ENCODE measurements around the gene POLA1.
A peak's percentile ranks its signal among the peaks of the same experiment; 100 is the strongest.

POLA1 gene

GRCh38 chrX:24694825-24695224 is 1.1 kb downstream of the POLA1 start:
- Histone ChIP-seq H3K9me3 (ENCODE audit: control insufficient read depth in 1 of 2, low read length in 2 of 2) (no peaks in the 10 kb centered on the region), H3K4me1 (ENCODE audit: control insufficient read depth in 1 of 2, insufficient read depth in 2 of 2, low read length in 2 of 2) (peaks cover 3 to 12% of the 10 kb centered on the region in 2 donors), H3K36me3 (ENCODE audit: control insufficient read depth in 1 of 2, insufficient read depth in 2 of 2, low read length in 2 of 2) (peaks cover 2% of the 10 kb centered on the region in 2 donors), H3K4me3 (ENCODE audit: low read depth in 1 of 2, low read length in 2 of 2) (peak overlapping the region; percentile 75 to 79), H3K9ac (ENCODE audit: low read depth in 1 of 2, low read length in 2 of 2) (peak overlapping the region in 1 of 2 donors; percentile 70), H3K27me3 (ENCODE audit: control insufficient read depth in 1 of 2, insufficient read depth in 2 of 2, low read length in 2 of 2) (no peaks in the 10 kb centered on the region), H3K27ac (ENCODE audit: low read depth, low read length) (no peak overlapping the region)

- Histone ChIP-seq H3K36me3 (ENCODE audit: control insufficient read depth in 1 of 2, insufficient read depth in 2 of 2, low read length in 2 of 2) (peaks cover 4% of the 10 kb centered on the region in 2 donors), H3K27me3 (ENCODE audit: control insufficient read depth in 1 of 2, insufficient read depth in 2 of 2, low read length in 2 of 2) (no peaks in the 10 kb centered on the region), H3K4me3 (ENCODE audit: low read depth in 1 of 2, low read length in 2 of 2) (no peak overlapping the region), H3K9me3 (ENCODE audit: control insufficient read depth in 1 of 2, low read length in 2 of 2) (no peaks in the 10 kb centered on the region), H3K9ac (ENCODE audit: low read depth in 1 of 2, low read length in 2 of 2) (no peak overlapping the region), H3K27ac (ENCODE audit: low read depth, low read length) (no peak overlapping the region), H3K4me1 (ENCODE audit: control insufficient read depth in 1 of 2, insufficient read depth in 2 of 2, low read length in 2 of 2) (peaks cover 3 to 12% of the 10 kb centered on the region in 2 donors)
These were observed 2.6 kb downstream of the POLA1 start for GRCh38 chrX:24696294-24696693.

GRCh38 chrX:24702362-24703184 is 8.9 kb downstream of the POLA1 start:
- H3K9me3 ChIP-seq (ENCODE audit: control insufficient read depth in 1 of 2, low read length in 2 of 2) = no peaks in the 10 kb centered on the region
- no peak overlapping the region for H3K4me3 ChIP-seq (ENCODE audit: low read depth in 1 of 2, low read length in 2 of 2)
- no peak overlapping the region for H3K9ac ChIP-seq (ENCODE audit: low read depth in 1 of 2, low read length in 2 of 2)
- H3K4me1 ChIP-seq (ENCODE audit: control insufficient read depth in 1 of 2, insufficient read depth in 2 of 2, low read length in 2 of 2) = no peaks in the 10 kb centered on the region
- no peak overlapping the region for H3K27ac ChIP-seq (ENCODE audit: low read depth, low read length)
- peaks cover 4 to 17% of the 10 kb centered on the region in 2 donors for H3K36me3 ChIP-seq (ENCODE audit: control insufficient read depth in 1 of 2, insufficient read depth in 2 of 2, low read length in 2 of 2)
- no peaks in the 10 kb centered on the region for H3K27me3 ChIP-seq (ENCODE audit: control insufficient read depth in 1 of 2, insufficient read depth in 2 of 2, low read length in 2 of 2)

GRCh38 chrX:24703185-24703494 is 9.4 kb downstream of the POLA1 start:
- peaks cover 4 to 17% of the 10 kb centered on the region in 2 donors for H3K36me3 ChIP-seq (ENCODE audit: control insufficient read depth in 1 of 2, insufficient read depth in 2 of 2, low read length in 2 of 2)
- H3K27ac ChIP-seq (ENCODE audit: low read depth, low read length) = no peak overlapping the region
- H3K9ac ChIP-seq (ENCODE audit: low read depth in 1 of 2, low read length in 2 of 2) = no peak overlapping the region
- no peaks in the 10 kb centered on the region for H3K4me1 ChIP-seq (ENCODE audit: control insufficient read depth in 1 of 2, insufficient read depth in 2 of 2, low read length in 2 of 2)
- no peaks in the 10 kb centered on the region for H3K9me3 ChIP-seq (ENCODE audit: control insufficient read depth in 1 of 2, low read length in 2 of 2)
- no peaks in the 10 kb centered on the region for H3K27me3 ChIP-seq (ENCODE audit: control insufficient read depth in 1 of 2, insufficient read depth in 2 of 2, low read length in 2 of 2)
- no peak overlapping the region for H3K4me3 ChIP-seq (ENCODE audit: low read depth in 1 of 2, low read length in 2 of 2)

GRCh38 chrX:24718771-24719170 is 25.1 kb downstream of the POLA1 start:
- Histone ChIP-seq H3K36me3 (ENCODE audit: control insufficient read depth in 1 of 2, insufficient read depth in 2 of 2, low read length in 2 of 2) (peaks cover 0 to 23% of the 10 kb centered on the region in 2 donors), H3K9me3 (ENCODE audit: control insufficient read depth in 1 of 2, low read length in 2 of 2) (no peaks in the 10 kb centered on the region)

GRCh38 chrX:24720036-24720435 is 26.3 kb downstream of the POLA1 start:
- no peaks in the 10 kb centered on the region for H3K9me3 ChIP-seq (ENCODE audit: control insufficient read depth in 1 of 2, low read length in 2 of 2)
- H3K9ac ChIP-seq (ENCODE audit: low read depth in 1 of 2, low read length in 2 of 2) = no peak overlapping the region
- H3K27me3 ChIP-seq (ENCODE audit: control insufficient read depth in 1 of 2, insufficient read depth in 2 of 2, low read length in 2 of 2) = no peaks in the 10 kb centered on the region
- no peaks in the 10 kb centered on the region for H3K4me1 ChIP-seq (ENCODE audit: control insufficient read depth in 1 of 2, insufficient read depth in 2 of 2, low read length in 2 of 2)
- no peak overlapping the region for H3K27ac ChIP-seq (ENCODE audit: low read depth, low read length)
- H3K4me3 ChIP-seq (ENCODE audit: low read depth in 1 of 2, low read length in 2 of 2) = no peak overlapping the region
- peaks cover 0 to 23% of the 10 kb centered on the region in 2 donors for H3K36me3 ChIP-seq (ENCODE audit: control insufficient read depth in 1 of 2, insufficient read depth in 2 of 2, low read length in 2 of 2)

More at GRCh38 chrX:24718771-24719170, 25.1 kb downstream of the POLA1 start:
- H3K27me3 ChIP-seq (ENCODE audit: control insufficient read depth in 1 of 2, insufficient read depth in 2 of 2, low read length in 2 of 2) = no peaks in the 10 kb centered on the region
- H3K27ac ChIP-seq (ENCODE audit: low read depth, low read length) = no peak overlapping the region
- no peak overlapping the region for H3K4me3 ChIP-seq (ENCODE audit: low read depth in 1 of 2, low read length in 2 of 2)
- no peak overlapping the region for H3K9ac ChIP-seq (ENCODE audit: low read depth in 1 of 2, low read length in 2 of 2)
- no peaks in the 10 kb centered on the region for H3K4me1 ChIP-seq (ENCODE audit: control insufficient read depth in 1 of 2, insufficient read depth in 2 of 2, low read length in 2 of 2)

- no peak overlapping the region for H3K4me3 ChIP-seq (ENCODE audit: low read depth in 1 of 2, low read length in 2 of 2)
- no peaks in the 10 kb centered on the region for H3K9me3 ChIP-seq (ENCODE audit: control insufficient read depth in 1 of 2, low read length in 2 of 2)
- H3K27ac ChIP-seq (ENCODE audit: low read depth, low read length) = no peak overlapping the region
- peaks cover 0 to 25% of the 10 kb centered on the region in 2 donors for H3K36me3 ChIP-seq (ENCODE audit: control insufficient read depth in 1 of 2, insufficient read depth in 2 of 2, low read length in 2 of 2)
- H3K9ac ChIP-seq (ENCODE audit: low read depth in 1 of 2, low read length in 2 of 2) = no peak overlapping the region
- no peaks in the 10 kb centered on the region for H3K27me3 ChIP-seq (ENCODE audit: control insufficient read depth in 1 of 2, insufficient read depth in 2 of 2, low read length in 2 of 2)
- H3K4me1 ChIP-seq (ENCODE audit: control insufficient read depth in 1 of 2, insufficient read depth in 2 of 2, low read length in 2 of 2) = no peaks in the 10 kb centered on the region
These were observed 34.8 kb downstream of the POLA1 start for GRCh38 chrX:24728530-24728929.

- H3K9me3 ChIP-seq (ENCODE audit: control insufficient read depth in 1 of 2, low read length in 2 of 2) = no peaks in the 10 kb centered on the region
These were observed 39.2 kb downstream of the POLA1 start for GRCh38 chrX:24732766-24733500.

GRCh38 chrX:24741330-24741729 is 47.6 kb downstream of the POLA1 start:
- Histone ChIP-seq H3K4me3 (ENCODE audit: low read depth in 1 of 2, low read length in 2 of 2) (no peak overlapping the region), H3K27me3 (ENCODE audit: control insufficient read depth in 1 of 2, insufficient read depth in 2 of 2, low read length in 2 of 2) (no peaks in the 10 kb centered on the region), H3K27ac (ENCODE audit: low read depth, low read length) (no peak overlapping the region), H3K36me3 (ENCODE audit: control insufficient read depth in 1 of 2, insufficient read depth in 2 of 2, low read length in 2 of 2) (peaks cover 0 to under 1% of the 10 kb centered on the region in 2 donors), H3K4me1 (ENCODE audit: control insufficient read depth in 1 of 2, insufficient read depth in 2 of 2, low read length in 2 of 2) (no peaks in the 10 kb centered on the region), H3K9me3 (ENCODE audit: control insufficient read depth in 1 of 2, low read length in 2 of 2) (no peaks in the 10 kb centered on the region), H3K9ac (ENCODE audit: low read depth in 1 of 2, low read length in 2 of 2) (no peak overlapping the region)

More at GRCh38 chrX:24732766-24733500, 39.2 kb downstream of the POLA1 start:
- Histone ChIP-seq H3K4me1 (ENCODE audit: control insufficient read depth in 1 of 2, insufficient read depth in 2 of 2, low read length in 2 of 2) (no peaks in the 10 kb centered on the region), H3K9ac (ENCODE audit: low read depth in 1 of 2, low read length in 2 of 2) (no peak overlapping the region), H3K27ac (ENCODE audit: low read depth, low read length) (no peak overlapping the region), H3K27me3 (ENCODE audit: control insufficient read depth in 1 of 2, insufficient read depth in 2 of 2, low read length in 2 of 2) (no peaks in the 10 kb centered on the region), H3K36me3 (ENCODE audit: control insufficient read depth in 1 of 2, insufficient read depth in 2 of 2, low read length in 2 of 2) (peaks cover 0 to 18% of the 10 kb centered on the region in 2 donors), H3K4me3 (ENCODE audit: low read depth in 1 of 2, low read length in 2 of 2) (no peak overlapping the region)

- Histone ChIP-seq H3K4me1 (ENCODE audit: control insufficient read depth in 1 of 2, insufficient read depth in 2 of 2, low read length in 2 of 2) (no peaks in the 10 kb centered on the region), H3K4me3 (ENCODE audit: low read depth in 1 of 2, low read length in 2 of 2) (no peak overlapping the region), H3K27me3 (ENCODE audit: control insufficient read depth in 1 of 2, insufficient read depth in 2 of 2, low read length in 2 of 2) (no peaks in the 10 kb centered on the region), H3K27ac (ENCODE audit: low read depth, low read length) (no peak overlapping the region), H3K9me3 (ENCODE audit: control insufficient read depth in 1 of 2, low read length in 2 of 2) (no peaks in the 10 kb centered on the region), H3K36me3 (ENCODE audit: control insufficient read depth in 1 of 2, insufficient read depth in 2 of 2, low read length in 2 of 2) (peaks cover 4 to 12% of the 10 kb centered on the region in 2 donors), H3K9ac (ENCODE audit: low read depth in 1 of 2, low read length in 2 of 2) (no peak overlapping the region)
These were observed 54.5 kb downstream of the POLA1 start for GRCh38 chrX:24748196-24748595.

All from duodenal mucosa (tissue), 2 donors.